HG03442 (cell line): Measurements from ENCODE around the gene GGPS1.
A peak's percentile ranks its signal among the peaks of the same experiment; 100 is the strongest.
"Not testable (repeated sequence)": the region's sequence is repeated elsewhere in the genome, so short reads cannot be mapped to it uniquely, and the experiment has no call there.

Experiments
- ATAC-seq: cut with Tn5 transposase; IDR thresholded peaks from one replicate; pipeline ENCODE4 v1.9.1; 2021; ENCODE audit warnings: mild to moderate bottlenecking, moderate library complexity; ENCODE audit not compliant: unreplicated experiment

Gene GGPS1

DNA sequence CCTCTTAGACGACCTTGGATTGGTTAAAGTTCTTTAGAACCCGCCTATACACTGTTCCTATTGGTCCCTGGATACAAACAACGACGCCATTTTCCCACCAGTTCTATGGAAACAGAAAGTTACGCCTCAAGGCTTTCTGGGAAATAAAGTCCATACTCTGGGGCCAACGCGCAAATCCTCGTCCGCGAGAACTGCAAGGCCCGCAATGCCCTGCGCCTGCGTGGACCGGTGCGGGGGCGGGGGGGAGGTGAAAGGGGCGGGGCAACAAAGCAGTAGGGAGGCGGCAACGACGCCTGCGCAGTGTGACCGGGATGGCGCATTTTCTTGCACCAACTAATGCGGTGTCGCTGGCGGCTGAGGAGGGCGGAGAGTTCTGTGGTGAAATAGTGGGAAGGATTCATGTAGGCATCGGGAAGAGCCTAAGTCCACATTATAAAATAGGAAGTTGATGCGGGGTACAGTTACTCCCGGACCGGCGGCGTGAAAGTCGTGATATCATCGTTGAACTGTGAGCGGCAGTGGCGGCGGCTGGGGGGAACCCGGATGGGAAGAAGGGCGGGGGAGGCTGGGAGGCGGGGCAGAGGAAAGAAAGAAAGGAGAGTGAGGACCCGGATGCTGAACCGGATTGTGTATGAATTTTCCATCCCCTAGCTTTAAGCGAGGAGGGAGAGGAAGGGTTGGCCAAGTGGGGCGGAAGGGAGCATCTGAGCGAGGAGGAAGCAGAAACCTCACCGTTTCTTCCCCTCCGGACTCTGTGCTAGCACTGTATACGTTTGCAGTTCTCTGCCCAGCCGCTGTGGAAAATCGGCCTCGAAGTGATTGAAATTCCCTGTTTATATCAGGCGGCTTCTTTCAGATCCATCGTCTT, at the start of gene GGPS1:
TSS of gene GGPS1 (plus strand) at position 300 of the 868 bp plus-strand sequence. CDS start 6,695 bp downstream, outside the sequence.
- peak; percentile 64 for ATAC-seq

DNA sequence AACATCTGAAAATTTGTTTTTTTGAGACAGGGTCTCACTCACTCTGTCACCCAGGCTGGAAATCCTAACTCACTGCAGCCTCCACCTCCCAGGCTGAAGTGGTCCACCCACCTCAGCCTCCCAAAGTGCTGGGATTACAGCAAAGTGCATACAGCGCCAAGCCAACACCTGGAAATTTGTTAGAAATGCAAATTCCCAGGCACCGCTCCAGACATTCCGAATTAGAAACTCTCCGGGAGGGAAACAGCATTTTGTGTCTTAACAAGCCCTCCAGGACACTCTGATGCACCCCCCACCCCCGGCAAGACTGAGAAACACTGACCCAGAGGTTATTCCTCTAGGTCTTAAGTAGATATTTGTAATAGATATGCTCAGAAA, 49.5 kb upstream of the GGPS1 start:
- no peak for ATAC-seq

DNA sequence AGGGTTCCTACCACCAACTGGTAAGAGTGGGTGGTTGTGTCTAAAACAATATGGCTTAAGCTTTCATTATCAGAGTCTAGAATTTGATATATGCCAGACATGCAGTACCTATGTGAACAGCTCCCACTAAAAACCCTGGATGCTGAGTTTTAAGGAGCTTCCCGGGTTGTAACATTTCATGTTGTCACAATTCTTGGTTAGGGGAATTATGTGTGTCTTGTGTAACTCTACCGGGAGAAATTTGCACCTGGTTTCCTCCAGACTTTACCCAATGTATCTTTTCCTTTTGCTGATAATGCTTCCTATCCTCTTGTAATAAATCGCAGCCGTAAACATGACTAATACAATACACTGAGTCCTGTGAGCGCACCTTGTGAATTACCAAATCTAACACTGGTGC, 48.7 kb upstream of the GGPS1 start:
- ATAC-seq: no peak

DNA sequence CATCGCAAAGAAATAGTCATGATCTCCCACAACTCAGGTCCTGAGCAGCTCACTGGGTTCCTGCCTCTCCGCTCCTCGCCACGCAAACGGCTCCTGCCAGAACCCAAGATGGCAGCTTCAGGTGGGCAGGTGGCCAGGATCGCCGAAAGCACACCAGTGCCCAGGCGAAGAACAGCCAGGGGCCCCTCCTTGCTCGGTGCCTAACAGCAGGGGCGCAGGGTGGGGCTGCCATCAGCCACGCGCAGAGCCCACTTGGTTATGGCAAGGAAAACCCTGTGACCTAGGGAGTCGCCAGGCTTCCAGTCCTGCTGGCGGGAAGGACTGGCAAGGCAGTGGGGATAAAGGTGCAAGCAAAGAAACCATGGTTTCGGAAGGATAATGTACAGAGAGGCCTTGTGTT, 47.9 kb upstream of the GGPS1 start:
- ATAC-seq: no peak

DNA sequence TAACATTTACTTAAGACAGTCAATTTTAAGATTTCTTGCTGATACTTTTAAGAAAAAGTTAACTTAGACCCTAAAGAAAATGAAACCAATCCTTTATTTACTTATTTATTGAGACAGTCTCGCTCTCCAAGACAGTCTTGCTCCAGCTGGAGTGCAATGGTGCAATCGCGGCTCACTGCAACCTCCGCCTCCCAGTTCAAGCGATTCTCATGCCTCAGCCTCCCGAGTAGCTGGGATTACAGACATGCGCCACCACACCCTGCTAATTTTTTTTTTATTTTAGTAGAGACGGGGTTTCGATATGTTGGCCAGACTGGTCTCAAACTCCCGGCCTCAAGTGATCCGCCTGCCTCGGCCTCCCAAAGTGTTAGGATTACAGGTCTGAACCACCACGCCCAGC, 44.7 kb upstream of the GGPS1 start:
- not testable (repeated sequence) for ATAC-seq

DNA sequence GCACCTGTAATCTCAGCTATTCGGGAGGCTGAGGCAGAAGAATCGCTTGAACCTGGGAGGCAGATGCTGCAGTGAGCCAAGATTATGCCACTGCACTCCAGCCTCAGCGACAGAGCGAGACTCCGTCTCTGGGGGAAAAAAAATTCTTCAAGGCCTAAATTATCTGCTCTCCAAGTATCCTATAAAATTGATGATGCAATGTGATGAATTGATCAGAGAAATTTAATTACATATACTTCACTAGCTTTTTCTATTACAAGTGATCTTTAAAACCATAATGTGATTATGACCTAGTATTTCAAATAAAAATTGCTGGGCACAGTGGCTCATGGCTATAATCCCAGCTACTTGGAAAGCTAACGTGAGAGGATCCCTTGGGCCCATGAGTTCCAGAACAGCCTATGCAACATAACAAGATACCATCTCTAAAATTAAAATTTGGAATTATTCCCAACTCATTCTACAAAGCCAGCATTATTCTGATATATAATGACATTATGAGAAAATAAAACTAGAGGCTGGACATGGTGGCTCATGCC, 44.1 kb upstream of the GGPS1 start:
- ATAC-seq: no peak

DNA sequence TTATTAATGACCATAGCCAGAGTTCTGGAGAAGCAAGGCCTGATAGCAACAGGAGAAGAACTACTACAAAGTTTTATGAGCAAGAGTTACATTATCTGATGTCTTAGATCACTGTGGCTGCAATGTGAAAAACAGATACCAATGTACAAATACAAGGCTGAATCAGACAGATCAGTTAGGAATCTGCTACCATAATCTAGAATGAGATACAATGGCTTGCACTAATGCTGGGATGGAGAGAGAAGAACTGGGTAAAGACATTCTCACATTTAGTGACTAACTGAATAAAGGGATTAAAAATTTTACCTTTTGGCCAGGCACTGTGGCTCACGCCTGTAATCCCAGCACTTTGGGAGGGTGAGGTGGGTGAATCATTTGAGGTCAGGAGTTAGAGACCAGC, 41.7 kb upstream of the GGPS1 start:
- ATAC-seq: no peak

DNA sequence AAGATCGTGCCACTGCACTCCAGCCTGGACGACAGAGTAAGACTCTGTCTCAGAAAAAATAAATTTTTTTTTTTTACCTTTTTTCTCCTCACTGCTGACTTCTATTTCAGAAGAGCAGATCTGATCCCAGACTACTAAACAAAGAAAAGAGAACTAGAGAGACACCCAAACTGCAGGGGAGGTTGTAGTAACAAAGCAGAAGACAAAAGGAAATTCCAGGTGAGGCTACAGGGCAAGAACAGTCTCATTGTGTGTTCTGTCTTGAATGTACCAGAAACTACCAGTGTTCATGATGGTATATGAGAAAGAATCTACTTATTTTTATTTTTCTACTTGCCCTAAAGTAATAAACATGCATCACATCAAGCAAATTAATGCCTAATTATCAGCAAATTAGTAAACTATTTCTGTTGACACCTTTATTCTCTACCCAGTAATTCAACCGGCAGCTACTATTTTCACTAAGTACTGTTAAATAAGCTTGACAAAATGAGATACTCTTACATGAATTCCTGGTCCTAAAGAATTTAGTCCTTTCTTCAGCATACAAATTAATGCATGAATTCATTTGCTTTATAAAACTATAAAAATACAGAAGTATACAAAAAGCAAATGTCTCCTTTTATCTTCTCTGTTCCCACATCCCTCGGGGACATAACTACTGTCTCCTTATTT, 41.0 kb upstream of the GGPS1 start:
- ATAC-seq: no peak

DNA sequence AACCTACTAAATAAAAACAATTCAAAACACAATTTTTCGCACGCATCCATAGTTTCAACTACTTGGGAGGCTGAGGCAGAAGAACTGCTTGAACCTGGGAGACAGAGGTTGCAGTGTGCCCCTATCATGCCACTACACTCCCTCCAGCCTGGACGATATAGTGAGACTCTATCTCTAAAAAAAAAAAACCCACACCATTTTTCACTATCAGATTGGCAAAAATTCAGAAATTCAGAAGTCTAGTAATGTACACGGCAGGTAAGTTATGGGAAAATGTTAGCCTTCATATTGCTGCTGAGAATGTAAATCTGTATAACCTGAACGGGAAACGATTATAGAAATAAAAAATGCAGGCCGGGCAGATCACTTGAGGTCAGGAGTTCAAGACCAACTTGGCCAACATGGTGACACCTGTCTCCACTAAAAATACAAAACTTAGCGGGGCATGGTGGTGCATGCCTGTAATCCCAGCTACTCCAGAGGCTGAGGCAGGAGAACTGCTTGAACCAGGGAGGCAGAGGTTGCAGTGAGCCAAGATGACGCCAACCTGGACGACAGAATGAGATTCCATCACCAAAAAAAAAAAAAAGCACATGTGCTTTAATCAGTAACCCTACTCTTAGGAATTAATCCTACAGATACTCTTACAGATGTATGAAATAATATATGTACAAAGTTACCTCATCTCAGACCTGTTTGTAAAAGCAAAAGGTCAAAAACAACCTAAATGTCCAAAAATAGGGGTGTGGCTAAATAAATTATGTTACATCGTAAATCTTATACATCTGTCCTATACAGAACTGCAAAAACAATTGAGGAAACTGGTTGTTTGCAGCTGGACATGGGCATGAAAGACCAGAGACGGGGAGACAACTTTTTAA, 38.3 kb upstream of the GGPS1 start:
- ATAC-seq: no peak

DNA sequence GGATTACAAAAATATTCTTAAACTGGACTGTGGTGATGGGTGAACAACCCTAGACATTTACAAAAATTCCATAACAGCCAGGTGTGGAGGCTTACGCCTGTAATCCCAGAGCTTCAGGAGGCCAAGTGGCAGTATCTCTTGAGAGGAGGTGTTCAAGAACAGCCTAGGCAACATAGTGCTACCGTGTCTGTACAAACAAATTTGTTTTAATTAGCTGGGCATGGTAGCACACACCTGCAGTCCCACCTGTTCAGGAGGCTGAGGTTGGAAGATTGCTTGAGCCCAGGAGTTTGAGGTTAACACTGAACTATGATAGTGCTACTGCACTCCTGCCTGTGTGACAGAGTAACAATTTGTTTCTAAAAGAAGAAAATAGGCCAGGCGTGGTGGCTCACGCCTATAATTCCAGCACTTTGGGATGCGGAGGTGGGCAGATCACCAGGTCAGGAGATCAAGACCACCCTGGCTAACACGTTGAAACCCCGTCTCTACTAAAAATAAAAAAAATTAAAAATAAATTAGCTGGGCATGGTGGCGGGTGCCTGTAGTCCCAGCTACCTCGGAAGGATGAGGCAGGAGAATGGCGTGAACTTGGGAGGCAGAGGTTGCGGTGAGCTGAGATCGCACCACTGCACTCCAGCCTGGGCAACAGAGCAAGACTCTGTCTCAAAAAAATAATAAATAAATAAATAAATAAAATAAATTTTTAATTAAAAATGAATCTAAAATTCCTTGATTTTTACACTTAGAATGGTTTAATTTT, 37.4 kb upstream of the GGPS1 start:
- ATAC-seq: no peak

DNA sequence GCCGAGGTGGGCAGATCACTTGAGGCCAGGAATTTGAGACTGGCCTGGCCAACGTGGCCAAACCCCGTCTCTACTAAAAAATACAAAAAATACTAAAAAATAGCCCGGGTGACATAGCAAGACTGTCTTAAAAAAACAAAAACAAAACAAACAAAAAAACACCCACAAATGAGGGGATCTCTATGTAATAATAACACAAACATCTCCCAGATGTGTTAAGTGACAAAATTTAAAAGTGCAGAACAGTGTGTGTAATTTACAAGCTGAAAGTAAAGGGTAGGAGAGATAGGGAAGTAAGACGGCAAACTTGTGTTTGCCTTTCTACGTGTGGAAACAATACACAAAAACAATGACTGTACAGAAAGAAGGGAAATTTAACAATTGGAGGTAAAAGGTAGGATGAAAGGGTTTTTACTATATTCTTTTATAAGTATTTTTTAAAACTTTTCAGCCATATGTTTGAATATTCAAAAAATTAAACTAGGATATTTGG, 36.7 kb upstream of the GGPS1 start:
- no peak for ATAC-seq

DNA sequence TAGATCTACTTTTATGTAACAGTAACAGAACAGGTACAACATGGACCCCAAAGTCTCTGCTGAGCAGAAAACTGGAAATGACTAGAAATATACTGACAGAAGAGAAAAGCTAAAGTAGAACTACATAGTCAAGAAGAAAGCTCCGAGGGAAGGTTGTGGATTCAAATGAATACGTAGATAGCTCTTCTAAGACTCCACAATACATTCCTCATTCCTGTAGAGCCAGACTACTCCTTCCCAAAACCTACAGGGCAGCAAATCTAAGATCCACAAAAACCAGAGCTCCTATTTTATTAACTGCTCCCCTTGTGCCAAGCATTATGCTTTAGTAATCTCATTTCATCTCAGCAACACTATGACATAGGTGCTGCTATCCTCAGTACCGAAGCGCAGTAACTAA, 35.6 kb upstream of the GGPS1 start:
- ATAC-seq: no peak

DNA sequence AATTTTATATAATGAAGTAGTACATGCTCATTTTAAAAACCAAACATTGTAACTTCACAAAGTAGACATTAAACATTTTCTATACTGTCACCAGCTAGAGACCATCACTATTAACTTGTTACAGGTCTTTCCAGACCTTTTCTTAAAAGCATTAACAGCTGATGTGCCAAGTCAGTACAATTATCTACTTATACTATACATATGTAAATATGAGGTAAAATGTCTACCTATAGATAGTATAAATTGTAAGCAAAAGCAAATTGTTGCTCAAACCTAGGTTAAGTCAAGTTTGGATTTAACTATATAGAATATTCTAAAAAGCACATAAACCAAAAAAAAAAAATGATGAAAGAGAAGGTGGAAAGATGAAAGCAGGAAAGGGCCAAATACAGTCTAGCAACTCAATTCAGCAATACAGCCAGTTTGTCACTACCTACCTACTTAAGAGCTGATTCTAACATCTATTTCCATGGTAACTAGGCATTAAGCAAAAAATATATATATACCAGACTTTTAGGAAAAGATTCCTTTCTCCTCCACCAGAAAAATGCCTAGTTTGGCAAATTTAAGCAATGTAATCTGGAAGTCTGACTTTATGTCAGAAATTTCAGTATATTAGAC, 34.9 kb upstream of the GGPS1 start:
- no peak for ATAC-seq

DNA sequence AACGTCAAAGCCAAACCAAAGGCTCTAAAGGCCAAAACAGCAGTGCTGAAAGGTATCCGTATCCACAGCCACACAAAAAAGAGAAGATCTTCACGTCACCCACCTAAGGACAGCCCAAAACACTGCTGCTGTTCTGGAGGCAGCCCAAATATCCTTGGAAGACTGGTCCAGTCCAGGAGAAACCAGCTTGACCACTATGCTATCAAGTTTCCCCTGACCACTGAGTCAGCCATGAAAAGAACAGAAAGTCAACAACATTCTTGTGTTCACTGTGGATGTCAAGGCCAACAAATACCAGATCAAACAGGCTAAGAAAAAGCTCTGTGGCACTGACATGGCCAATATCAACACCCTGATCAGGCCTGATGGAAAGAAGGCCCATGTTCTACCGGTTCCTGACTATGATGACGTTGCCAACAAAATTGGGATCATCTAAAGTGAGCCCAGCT, 32.4 kb upstream of the GGPS1 start:
- ATAC-seq: no peak

DNA sequence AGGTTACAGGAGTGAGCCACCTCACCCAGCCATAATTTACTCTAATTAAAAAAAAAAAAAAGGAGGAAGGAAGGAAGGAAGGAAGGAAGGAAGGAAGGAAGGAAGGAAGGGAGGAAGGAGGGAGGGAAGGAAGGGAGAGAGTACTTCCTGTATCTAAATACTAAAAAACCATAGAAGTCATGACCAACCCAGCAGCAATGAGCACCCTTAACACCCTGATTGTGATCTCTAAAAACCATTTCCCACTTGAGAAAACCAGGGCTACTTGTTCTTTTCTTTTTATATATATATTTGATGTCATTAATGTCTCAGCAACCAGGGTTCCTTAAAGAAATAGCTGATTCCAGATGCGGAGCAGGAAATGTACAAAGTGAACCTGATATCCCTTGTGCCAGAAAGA, 31.6 kb upstream of the GGPS1 start:
- ATAC-seq: no peak

DNA sequence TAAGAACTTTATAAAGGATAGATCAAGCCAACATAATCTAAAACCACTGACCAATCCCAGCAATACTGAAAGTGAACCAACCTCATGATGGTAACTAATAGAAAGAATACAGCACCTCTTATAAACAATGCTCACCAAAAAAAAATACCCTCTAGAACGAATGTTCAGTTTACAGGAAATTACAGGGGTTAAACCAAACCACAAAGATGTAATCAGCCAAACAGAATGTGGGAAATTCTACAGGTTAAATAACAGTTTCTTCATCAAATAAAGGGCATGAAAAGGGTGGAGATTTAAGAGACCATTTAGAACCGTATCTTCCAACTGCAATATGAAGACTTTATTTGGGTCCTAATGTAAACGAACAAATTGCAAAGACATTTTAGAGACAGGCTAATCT, 30.8 kb upstream of the GGPS1 start:
- ATAC-seq: no peak

DNA sequence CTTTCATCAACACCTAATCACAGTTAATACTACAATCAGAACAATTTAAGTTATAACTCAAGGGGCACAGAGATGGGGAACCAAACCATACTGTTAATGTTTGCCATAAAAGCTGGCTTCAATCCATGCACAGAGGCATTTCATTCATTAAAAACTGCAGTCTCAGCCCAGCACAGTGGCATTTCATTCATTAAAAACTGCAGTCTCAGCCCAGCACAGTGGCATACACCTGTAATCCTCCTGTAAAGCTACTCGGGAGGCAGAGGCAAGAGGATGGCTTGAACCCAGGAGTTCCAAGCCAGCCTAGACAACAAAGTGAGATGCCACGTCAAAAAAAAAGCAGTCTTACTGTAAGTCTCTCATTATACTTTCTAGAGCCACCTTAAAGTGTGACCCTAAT, 29.6 kb upstream of the GGPS1 start:
- ATAC-seq: no peak

DNA sequence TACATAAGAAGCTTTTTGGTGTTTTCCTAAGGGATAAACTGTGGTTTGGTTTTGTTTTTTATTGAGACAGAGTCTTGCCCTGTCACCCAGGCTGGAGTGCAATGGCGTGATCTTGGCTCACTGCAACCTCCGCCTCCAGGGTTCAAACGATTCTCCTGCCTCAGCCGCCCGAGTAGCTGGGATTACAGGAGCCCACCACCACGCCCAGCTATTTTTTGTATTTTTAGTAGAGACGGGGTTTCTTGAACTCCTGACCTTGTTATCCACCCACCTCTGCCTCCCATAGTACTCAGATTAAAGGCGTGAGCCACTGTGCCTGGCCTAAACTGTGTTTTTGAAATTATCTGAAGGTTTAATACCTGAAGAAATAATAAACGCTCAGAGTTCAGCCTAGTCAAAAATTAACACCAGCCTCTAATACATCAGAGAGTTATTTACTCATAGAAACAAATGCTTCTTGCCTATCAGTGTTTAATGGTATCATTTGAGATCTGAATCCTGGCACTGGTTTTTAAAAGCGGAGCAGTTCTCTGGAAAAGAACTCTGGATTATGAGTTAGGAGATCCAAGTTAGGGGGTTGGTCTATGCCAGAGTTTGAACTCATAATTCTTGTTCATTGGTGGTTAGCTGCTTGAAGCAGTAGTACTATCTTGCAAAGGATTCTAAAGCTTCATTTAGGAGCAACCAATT, 29.1 kb upstream of the GGPS1 start:
- no peak for ATAC-seq

DNA sequence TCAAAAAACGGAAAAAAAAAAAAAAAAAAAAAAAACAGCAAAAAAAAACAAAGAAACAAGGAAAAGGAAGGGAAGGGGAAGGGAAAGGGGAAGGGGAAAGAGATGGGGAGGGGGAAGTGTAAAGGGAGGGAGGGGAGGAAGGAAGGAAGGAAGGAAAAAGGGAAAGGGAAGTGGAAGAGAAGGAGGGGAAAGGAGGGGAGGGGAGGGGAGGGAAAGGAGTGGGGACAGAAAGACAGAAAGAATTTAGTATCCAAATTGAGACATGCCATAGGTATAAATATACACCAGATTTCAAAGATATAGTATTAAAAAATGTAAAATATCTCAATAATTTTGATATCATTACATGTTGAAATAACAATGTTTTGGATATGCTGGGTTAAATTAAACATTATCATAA, 26.2 kb upstream of the GGPS1 start:
- no peak for ATAC-seq
